GM21786 (cell line): Measurements from ENCODE around the gene TMEM184A.
"Not testable (repeated sequence)": the region's sequence is repeated elsewhere in the genome, so short reads cannot be mapped to it uniquely, and the experiment has no call there.

ENCODE experiments used
- ATAC-seq: cut with Tn5 transposase; IDR thresholded peaks from one replicate; pipeline ENCODE4 v1.9.1; 2021; ENCODE audit not compliant: unreplicated experiment

TMEM184A gene

GRCh38 chr7:1529383-1530116 is 26.5 kb downstream of the TMEM184A start:
- no peak for ATAC-seq

DNA sequence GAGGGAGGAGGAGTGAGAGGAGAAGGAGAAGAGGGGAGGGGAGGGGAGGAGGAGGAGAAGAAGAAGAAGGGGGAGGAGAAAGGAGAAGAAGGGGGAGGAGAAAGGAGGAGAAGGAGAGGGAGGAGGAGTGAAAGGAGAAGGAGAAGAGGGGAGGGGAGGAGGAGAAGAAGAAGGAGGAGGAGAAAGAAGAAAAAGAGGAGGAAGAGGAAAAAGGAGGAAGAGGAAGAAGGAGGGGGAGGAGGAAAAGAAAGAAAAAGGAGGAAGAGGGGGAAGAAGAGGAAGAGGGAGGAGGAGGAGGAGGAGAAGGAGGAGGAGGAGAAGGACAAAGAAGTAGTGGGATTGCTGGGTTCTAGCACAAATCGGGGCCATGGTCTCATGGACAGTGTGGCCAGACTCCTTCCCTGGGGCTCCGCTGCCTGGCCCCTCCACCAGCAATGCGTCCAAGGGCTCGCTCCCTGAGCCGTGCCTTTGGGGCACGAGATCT is 29.7 kb downstream of the TMEM184A start:
- no peak for ATAC-seq

GRCh38 chr7:1525409-1525808 is 30.6 kb downstream of the TMEM184A start:
- no peak for ATAC-seq

DNA sequence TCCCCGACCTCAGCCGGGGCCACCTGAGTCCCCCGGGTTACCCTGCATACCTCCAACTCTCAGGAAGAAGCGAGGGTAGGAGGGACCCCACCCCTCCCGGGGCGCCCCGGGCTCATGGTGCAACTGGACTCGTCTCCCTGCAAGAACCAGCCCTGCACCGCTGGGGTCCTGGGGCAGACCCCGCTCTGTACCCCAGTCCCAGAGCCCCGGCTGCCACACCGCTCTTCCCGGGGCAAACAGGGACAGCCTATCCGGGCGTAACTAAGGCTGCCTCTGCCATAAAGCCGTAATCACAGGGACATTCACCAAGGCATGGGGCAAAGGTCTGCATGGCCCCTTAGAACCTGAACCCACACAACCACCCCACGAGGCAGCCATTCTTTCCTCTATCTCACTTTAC is 32.2 kb downstream of the TMEM184A start:
- ATAC-seq, result no peak

DNA sequence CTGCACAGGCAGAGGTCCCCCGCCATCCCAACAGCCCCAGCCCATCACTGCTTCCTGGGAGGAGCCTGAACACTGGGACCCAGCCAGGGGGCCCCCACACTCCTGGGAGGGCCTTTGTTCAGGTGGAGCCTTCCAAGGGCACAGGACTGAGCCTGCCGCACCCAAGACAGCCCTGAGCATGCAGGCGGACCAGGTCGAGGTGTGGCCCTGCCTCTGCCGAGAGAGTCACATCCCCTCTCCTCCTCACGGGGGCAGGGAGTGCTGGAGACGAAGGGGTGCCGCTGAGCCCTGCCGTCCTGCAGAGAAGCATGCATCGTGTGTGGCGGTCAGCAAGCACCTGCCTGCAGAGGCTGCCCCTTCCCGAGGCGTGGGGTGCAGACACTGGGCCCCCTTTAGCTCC is 32.8 kb downstream of the TMEM184A start:
- no peak for ATAC-seq

- ATAC-seq, result no peak
Measured at GRCh38 chr7:1521456-1521855, 34.5 kb downstream of the TMEM184A start.

GRCh38 chr7:1520539-1521234 is 35.3 kb downstream of the TMEM184A start:
- no peak for ATAC-seq

DNA sequence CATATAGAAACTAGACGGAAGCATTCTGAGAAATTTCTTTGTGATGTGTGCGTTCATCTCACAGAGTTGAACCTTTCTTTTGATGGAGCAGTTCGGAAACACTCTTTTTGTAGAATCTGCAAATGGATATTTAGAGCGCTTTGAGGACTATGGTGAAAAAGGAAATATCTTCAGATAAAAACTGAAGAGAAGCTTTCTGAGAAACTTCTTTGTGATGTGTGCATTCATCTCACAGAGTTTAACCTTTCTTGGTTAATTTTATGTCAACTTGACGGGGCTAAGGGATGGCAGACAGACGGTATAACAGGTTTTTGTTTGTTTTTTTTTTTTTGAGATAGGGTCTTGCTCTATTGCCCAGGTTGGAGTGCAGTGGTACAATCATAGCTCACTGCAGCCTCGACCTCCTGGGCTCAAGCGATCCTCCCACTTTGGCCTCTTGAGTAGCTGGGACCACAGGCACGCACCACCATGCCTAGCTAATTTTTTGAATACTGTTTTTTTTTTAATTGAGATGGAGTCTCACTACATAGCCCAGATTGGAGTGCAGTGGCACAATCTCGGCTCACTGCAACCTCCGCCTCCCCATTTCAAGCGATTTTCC is 36.6 kb downstream of the TMEM184A start:
- ATAC-seq, result not testable (repeated sequence)

GRCh38 chr7:1516586-1517251 is 39.3 kb downstream of the TMEM184A start:
- ATAC-seq, result no peak

- ATAC-seq, result not testable (repeated sequence)
Measured at GRCh38 chr7:1515509-1515967, 40.5 kb downstream of the TMEM184A start.

GRCh38 chr7:1514995-1515401 is 41.0 kb downstream of the TMEM184A start:
- no peak for ATAC-seq

DNA sequence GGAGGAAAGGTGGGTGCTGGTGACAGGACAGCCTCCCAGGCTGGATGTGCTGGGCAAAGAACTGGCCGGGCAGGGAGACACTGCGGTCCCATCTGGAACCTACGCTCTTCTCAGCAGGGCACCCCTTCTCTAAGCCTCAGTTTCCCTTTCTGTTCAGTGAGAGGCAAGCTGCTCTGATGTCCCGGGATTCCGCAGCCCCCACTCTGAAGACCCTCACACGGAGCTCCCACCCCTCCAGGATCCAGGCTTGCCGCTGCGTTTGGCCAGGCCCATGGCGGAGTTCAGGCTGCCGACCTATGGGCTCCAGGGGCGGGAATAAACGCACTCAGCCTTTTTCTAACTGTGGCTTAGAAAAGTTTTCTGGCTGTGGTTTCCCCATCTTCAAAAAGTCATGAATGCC is 41.6 kb downstream of the TMEM184A start:
- ATAC-seq, result no peak

DNA sequence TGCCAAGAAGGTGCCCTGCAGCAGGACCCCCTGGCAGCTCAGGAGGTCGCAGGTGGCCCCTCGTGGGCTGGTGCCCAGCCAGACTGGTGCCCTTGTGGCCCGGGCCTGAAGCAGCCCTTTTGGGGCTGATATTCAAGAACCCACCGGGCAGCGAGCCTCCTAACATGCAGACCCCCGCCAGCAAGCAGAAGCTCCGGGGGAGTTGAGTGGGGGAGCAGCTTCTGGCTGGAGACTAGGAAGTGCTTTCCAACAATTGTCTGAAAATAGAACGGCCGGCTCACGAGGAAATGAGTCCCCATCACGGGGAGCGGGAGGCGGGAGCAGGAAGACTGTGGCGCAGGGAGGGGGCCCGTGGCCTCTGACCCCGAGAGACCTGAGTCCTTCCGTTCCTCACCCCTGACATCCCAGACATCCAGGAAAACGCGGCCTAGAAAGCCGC is 42.3 kb downstream of the TMEM184A start:
- no peak for ATAC-seq

DNA sequence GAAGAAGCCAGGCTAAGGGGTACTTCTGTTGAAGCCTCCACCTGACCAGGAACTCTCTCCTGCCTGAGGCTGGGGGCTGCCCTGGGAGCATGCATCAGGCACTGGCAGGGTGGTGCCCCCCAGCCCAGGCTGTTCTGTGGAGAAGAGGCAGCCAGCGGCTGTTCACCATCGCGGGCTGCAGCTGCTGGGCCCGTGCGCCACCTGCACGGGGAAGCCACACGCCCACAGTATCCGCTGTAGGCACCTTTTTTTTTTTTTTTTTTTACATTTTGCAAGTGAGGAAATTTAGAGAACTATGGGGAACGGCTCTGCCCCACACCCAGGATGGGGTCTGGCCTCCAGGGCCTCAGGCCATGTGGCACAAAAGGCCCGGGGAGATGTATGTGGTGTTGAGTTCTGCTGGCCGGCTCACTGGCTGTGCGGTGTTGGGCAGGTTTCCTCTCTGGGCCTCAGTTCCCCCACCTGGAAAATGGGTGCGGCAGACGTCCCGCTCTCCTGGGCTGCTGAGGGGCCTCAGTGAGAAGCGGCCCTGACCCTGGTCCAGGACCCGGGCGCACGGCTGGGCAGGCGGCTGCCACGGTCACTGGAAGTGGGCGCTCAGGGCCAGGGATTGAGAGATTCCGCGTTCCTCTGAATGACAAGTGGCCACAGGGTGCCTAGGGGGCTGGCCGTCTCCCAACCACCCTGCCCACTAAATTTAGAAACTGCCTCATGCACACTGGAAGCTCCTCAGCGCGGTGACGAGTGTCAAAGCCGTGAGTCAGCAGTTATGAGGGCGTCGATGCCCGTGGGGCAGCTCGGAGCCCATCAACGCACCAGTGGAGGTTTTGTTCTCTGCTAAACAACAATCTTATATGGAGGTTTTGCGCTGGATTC is 43.0 kb downstream of the TMEM184A start:
- ATAC-seq, result no peak

GRCh38 chr7:1511444-1512422 is 44.3 kb downstream of the TMEM184A start:
- ATAC-seq, result no peak

DNA sequence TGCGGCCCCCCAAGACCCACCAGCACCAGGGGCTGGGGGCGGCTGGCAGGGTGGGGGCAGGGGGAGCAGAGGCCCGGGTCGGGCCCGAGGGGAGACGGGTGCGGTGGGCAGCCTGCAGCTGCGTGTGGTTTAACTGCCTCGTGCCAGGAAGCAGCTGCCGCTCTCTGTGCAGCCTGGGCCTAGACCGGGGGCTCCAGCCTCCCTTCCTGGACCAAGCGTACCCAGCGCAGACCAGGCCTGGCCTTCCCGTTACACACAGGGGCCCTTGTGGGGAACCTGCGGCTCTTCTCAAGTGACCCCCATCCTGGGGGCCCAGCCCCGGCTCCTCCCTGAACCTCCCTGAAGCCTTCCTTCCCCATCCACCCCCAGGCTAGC is 45.2 kb downstream of the TMEM184A start:
- no peak for ATAC-seq

DNA sequence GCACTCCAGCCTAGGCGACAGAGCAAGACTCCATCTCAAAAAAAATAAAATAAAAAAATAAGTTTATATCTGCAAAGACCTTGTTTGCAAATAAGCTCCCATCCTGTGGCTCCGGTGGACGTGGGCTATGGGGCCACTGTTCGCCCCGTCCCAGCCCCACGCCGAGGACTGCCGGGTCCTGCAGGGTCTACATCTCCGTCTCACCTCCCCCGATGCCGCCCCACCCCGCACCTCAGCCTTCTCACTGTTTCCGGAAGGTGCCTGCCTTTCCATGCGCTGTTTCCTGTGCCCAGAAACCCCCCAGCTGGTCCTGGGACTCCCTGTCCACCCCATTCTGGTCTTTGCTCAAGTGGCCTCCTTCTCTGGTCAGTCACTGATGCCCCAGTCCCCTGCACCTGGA is 46.8 kb downstream of the TMEM184A start:
- no peak for ATAC-seq

DNA sequence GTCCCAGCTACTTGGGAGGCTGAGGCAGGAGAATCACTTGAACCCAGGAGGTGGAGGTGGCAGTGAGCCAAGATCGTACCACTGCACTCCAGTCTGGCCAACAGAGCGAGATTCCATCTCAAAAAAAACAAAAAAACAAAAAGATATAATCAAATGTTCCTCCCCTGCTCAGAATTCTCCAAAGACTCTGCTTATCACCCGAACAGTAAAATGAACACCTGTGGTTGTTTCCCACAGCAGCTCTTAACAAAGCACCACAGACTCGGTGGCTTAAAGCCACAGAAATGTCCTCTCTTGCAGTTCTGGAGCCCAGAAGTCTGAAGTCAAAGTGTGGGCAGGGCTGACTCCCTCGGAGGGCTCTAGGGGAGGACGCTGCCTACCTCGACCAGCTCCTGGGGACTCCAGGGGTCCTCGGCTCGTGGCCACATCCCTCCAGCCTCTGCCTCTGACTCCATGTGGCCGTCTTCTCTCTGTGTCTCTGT is 47.7 kb downstream of the TMEM184A start:
- no peak for ATAC-seq
